ENCODE measurements around the gene SRPX2. TPM values are rescaled to one million over a fixed set of nuclear protein-coding genes. Genes with fewer than 3 reads are reported as not detected.
A peak's percentile ranks its signal among the peaks of the same experiment; 100 is the strongest.

Gene SRPX2
- total and polyA plus RNA-seq, 4 donors = 5.6 to 19.1 (median 10.9) TPM

GRCh38 chrX:100642290-100642689 is 1.7 kb upstream of the SRPX2 start:
- 42 to 72% methylated on average over 3 of the region's 3 CpGs for WGBS, 2 donors
- peaks cover 0 to 19% (median 17%) of the 10 kb centered on the region in 3 donors for H3K27me3 ChIP-seq (ENCODE audit: control insufficient read depth in 3 of 3, insufficient read depth in 3 of 3, low read length in 2 of 3)
- TF ChIP-seq CTCF (IDR thresholded peaks at IDR 0.05; ENCODE audit: control extremely low read depth, extremely low read depth) = no peak
- no peaks in the 10 kb centered on the region for H3K36me3 ChIP-seq (ENCODE audit: control insufficient read depth in 4 of 4, insufficient read depth in 4 of 4, low read length in 4 of 4)
- no peak for ATAC-seq (ENCODE audit: insufficient read depth, low FRiP score)
- no peak overlapping the region for H3K27ac ChIP-seq (ENCODE audit: low read depth in 1 of 2, low read length in 1 of 2)
- no peak for DNase-seq
- H3K4me1 ChIP-seq (ENCODE audit: control insufficient read depth in 5 of 5, insufficient read depth in 5 of 5, low read length in 5 of 5) = peaks cover 0 to 23% (median 2%) of the 10 kb centered on the region in 5 donors
- H3K4me3 ChIP-seq = no peak overlapping the region
- H3K9me3 ChIP-seq (ENCODE audit: control insufficient read depth in 4 of 4, insufficient read depth in 3 of 4, low read length in 3 of 4) = no peaks in the 10 kb centered on the region
- no peak overlapping the region for H3K9ac ChIP-seq (ENCODE audit: insufficient read depth in 1 of 2, low read length in 2 of 2)

DNA sequence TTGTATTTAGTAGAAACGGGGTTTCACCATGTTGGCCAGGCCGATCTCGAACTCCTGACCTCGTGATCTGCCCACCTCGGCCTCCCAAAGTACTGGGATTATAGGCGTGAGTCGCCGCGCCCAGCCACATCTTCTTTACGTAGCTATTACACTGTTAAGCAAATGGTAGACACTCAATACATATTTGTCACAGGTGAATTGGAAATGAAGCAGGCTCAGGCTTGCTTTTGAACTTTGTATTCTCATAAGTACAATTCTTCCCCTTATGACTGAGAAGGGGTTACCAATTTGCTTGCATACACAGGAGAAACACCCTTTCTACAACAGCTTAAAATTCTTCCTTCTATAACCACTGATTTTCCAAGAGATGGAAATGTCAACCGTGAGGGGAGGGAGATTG is 787 bp upstream of the SRPX2 start:
- peaks cover 0 to 32% (median 9%) of the 10 kb centered on the region in 5 donors for H3K4me1 ChIP-seq (ENCODE audit: control insufficient read depth in 5 of 5, insufficient read depth in 5 of 5, low read length in 5 of 5)
- no peak overlapping the region for H3K4me3 ChIP-seq
- no peak for TF ChIP-seq CTCF (IDR thresholded peaks at IDR 0.05; ENCODE audit: control extremely low read depth, extremely low read depth)
- 88 to 93% methylated on average over 11 of the region's 11 CpGs for WGBS, 2 donors
- peaks cover 0 to 14% (median 11%) of the 10 kb centered on the region in 3 donors for H3K27me3 ChIP-seq (ENCODE audit: control insufficient read depth in 3 of 3, insufficient read depth in 3 of 3, low read length in 2 of 3)
- no peak overlapping the region for H3K9ac ChIP-seq (ENCODE audit: insufficient read depth in 1 of 2, low read length in 2 of 2)
- no peaks in the 10 kb centered on the region for H3K9me3 ChIP-seq (ENCODE audit: control insufficient read depth in 4 of 4, insufficient read depth in 3 of 4, low read length in 3 of 4)
- H3K27ac ChIP-seq (ENCODE audit: low read depth in 1 of 2, low read length in 1 of 2) = no peak overlapping the region
- H3K36me3 ChIP-seq (ENCODE audit: control insufficient read depth in 4 of 4, insufficient read depth in 4 of 4, low read length in 4 of 4) = no peaks in the 10 kb centered on the region
- ATAC-seq (ENCODE audit: insufficient read depth, low FRiP score) = no peak
- no peak for DNase-seq

DNA sequence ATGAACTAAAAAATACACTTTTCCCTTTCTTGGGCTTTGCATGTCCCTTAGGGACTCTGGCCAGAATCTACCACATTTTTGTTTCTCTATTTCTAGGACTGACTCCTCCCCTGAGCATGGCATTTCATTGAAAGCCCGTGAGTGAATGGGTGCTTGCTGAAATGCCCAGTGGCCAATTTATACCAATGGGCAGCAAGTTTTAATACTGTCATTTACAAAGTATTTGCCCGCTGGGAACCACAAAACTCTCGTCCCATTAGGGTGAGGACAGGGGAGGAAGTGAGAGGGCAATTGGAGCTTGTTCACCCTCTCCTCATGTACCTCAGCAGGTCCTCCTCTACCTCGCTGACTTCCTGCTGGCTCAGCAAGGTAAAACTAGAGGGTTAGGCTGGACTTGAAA is 1.1 kb downstream of the SRPX2 start:
- TF ChIP-seq CTCF (IDR thresholded peaks at IDR 0.05; ENCODE audit: control extremely low read depth, extremely low read depth) = no peak
- DNase-seq (peak in 1 of 3 donors; percentile 28), ATAC-seq (ENCODE audit: insufficient read depth, low FRiP score) (no peak)
- Histone ChIP-seq H3K9me3 (ENCODE audit: control insufficient read depth in 4 of 4, insufficient read depth in 3 of 4, low read length in 3 of 4) (no peaks in the 10 kb centered on the region), H3K27me3 (ENCODE audit: control insufficient read depth in 3 of 3, insufficient read depth in 3 of 3, low read length in 2 of 3) (peaks cover 0 to 13% (median 12%) of the 10 kb centered on the region in 3 donors), H3K36me3 (ENCODE audit: control insufficient read depth in 4 of 4, insufficient read depth in 4 of 4, low read length in 4 of 4) (no peaks in the 10 kb centered on the region), H3K4me3 (no peak overlapping the region), H3K9ac (ENCODE audit: insufficient read depth in 1 of 2, low read length in 2 of 2) (peak overlapping the region in 1 of 2 donors; percentile 40), H3K27ac (ENCODE audit: low read depth in 1 of 2, low read length in 1 of 2) (peak overlapping the region in 1 of 2 donors; percentile 24), H3K4me1 (ENCODE audit: control insufficient read depth in 5 of 5, insufficient read depth in 5 of 5, low read length in 5 of 5) (peaks cover 0 to 48% (median 13%) of the 10 kb centered on the region in 5 donors)
- WGBS, 2 donors = 57 to 85% methylated on average over 4 of the region's 4 CpGs

GRCh38 chrX:100647095-100647494 is 3.1 kb downstream of the SRPX2 start:
- DNase-seq (peak; percentile 84 to 90 (median 88)), ATAC-seq (ENCODE audit: insufficient read depth, low FRiP score) (no peak)
- H3K4me3 ChIP-seq = no peak overlapping the region
- peaks cover 0 to 49% (median 8%) of the 10 kb centered on the region in 5 donors for H3K4me1 ChIP-seq (ENCODE audit: control insufficient read depth in 5 of 5, insufficient read depth in 5 of 5, low read length in 5 of 5)
- H3K9me3 ChIP-seq (ENCODE audit: control insufficient read depth in 4 of 4, insufficient read depth in 3 of 4, low read length in 3 of 4) = no peaks in the 10 kb centered on the region
- H3K27ac ChIP-seq (ENCODE audit: low read depth in 1 of 2, low read length in 1 of 2) = peak overlapping the region in 1 of 2 donors; percentile 15
- no peak for TF ChIP-seq CTCF (IDR thresholded peaks at IDR 0.05; ENCODE audit: control extremely low read depth, extremely low read depth)
- H3K27me3 ChIP-seq (ENCODE audit: control insufficient read depth in 3 of 3, insufficient read depth in 3 of 3, low read length in 2 of 3) = peaks cover 0 to 13% (median 4%) of the 10 kb centered on the region in 3 donors
- 13 to 45% methylated on average over 1 of the region's 1 CpG for WGBS, 2 donors
- no peaks in the 10 kb centered on the region for H3K36me3 ChIP-seq (ENCODE audit: control insufficient read depth in 4 of 4, insufficient read depth in 4 of 4, low read length in 4 of 4)
- no peak overlapping the region for H3K9ac ChIP-seq (ENCODE audit: insufficient read depth in 1 of 2, low read length in 2 of 2)
